HG02571 (cell line): Measurements from ENCODE around the gene CTNNBIP1.
"Not testable (repeated sequence)": the region's sequence is repeated elsewhere in the genome, so short reads cannot be mapped to it uniquely, and the experiment has no call there.

Source experiments
- ATAC-seq: cut with Tn5 transposase; IDR thresholded peaks from one replicate; pipeline ENCODE4 v1.9.1; 2021; ENCODE audit warnings: mild to moderate bottlenecking, moderate library complexity; ENCODE audit not compliant: unreplicated experiment

The CTNNBIP1 gene

GRCh38 chr1:9910076-9910422, at the start of gene CTNNBIP1:
CTNNBIP1 (minus strand) TSS chr1:9910269; CDS start chr1:9872064, 38,205 bp downstream.
- peak; percentile 69 for ATAC-seq

GRCh38 chr1:9957726-9958125, 47.7 kb upstream of the CTNNBIP1 start:
- ATAC-seq = no peak

- ATAC-seq = no peak
These were observed 36.2 kb upstream of the CTNNBIP1 start for GRCh38 chr1:9946315-9946714.

- ATAC-seq = peak; percentile 88
These were observed 33.1 kb upstream of the CTNNBIP1 start, which contains the start of the genes LZIC and NMNAT1 for GRCh38 chr1:9942939-9943788. LZIC (minus strand) TSS chr1:9943391; CDS start chr1:9936619, 6,772 bp downstream. NMNAT1 (plus strand) TSS chr1:9943475; CDS start chr1:9972074, 28,599 bp downstream.

GRCh38 chr1:9942399-9942938, 32.4 kb upstream of the CTNNBIP1 start:
- no peak for ATAC-seq

- no peak for ATAC-seq
These were observed 19.6 kb upstream of the CTNNBIP1 start for GRCh38 chr1:9929431-9930385.

- ATAC-seq = no peak
These were observed 17.2 kb upstream of the CTNNBIP1 start for GRCh38 chr1:9927259-9927658.

GRCh38 chr1:9922342-9922741, 12.3 kb upstream of the CTNNBIP1 start:
- no peak for ATAC-seq

- ATAC-seq = no peak
These were observed 10.5 kb upstream of the CTNNBIP1 start for GRCh38 chr1:9920606-9921005.

- no peak for ATAC-seq
These were observed 7.8 kb upstream of the CTNNBIP1 start for GRCh38 chr1:9917901-9918300.

GRCh38 chr1:9917495-9917894, 7.4 kb upstream of the CTNNBIP1 start:
- not testable (repeated sequence) for ATAC-seq

- ATAC-seq = no peak
These were observed 6.4 kb upstream of the CTNNBIP1 start for GRCh38 chr1:9916452-9916851.

- no peak for ATAC-seq
These were observed 4.5 kb upstream of the CTNNBIP1 start for GRCh38 chr1:9914610-9914937.

- no peak for ATAC-seq
These were observed 2.3 kb upstream of the CTNNBIP1 start for GRCh38 chr1:9912264-9912936.

- peak; percentile 91 for ATAC-seq
These were observed 532 bp upstream of the CTNNBIP1 start for GRCh38 chr1:9910423-9911178.

- no peak for ATAC-seq
These were observed 629 bp downstream of the CTNNBIP1 start for GRCh38 chr1:9909234-9910046.

- ATAC-seq = no peak
These were observed 1.2 kb downstream of the CTNNBIP1 start for GRCh38 chr1:9908871-9909233.

GRCh38 chr1:9907441-9907840, 2.6 kb downstream of the CTNNBIP1 start:
- no peak for ATAC-seq

- no peak for ATAC-seq
These were observed 3.6 kb downstream of the CTNNBIP1 start for GRCh38 chr1:9906466-9906865.
